Neural crest cell (in vitro differentiated cells): ENCODE measurements around the gene ZIC5. TPM values are rescaled to one million over a fixed set of nuclear protein-coding genes. Genes with fewer than 3 reads are reported as not detected.

Experiments
- DNase-seq: peaks from one replicate; pipeline ENCODE4 v3.0.0; 2021; ENCODE audit warnings: low read depth, mixed read lengths, low spot score
- H3K27ac Mint-ChIP-seq: one replicate; pipeline ENCODE4 v1.8.0; 2021; ENCODE audit warnings: mild to moderate bottlenecking, mixed read lengths; ENCODE audit not compliant: unreplicated experiment
- H3K27me3 Mint-ChIP-seq: 2 replicates; pipeline ENCODE4 v1.8.0; 2021; ENCODE audit warnings: low read depth, mild to moderate bottlenecking, mixed read lengths
- H3K36me3 Mint-ChIP-seq: 2 replicates; pipeline ENCODE4 v1.8.0; 2021; ENCODE audit warnings: low read depth, mild to moderate bottlenecking, mixed read lengths
- H3K4me1 Mint-ChIP-seq: 2 replicates; pipeline ENCODE4 v1.8.0; 2021; ENCODE audit warnings: mixed read lengths
- H3K4me3 Mint-ChIP-seq: one replicate; pipeline ENCODE4 v1.8.0; 2021; ENCODE audit warnings: mild to moderate bottlenecking, mixed read lengths
- H3K9me3 Mint-ChIP-seq: 2 replicates; pipeline ENCODE4 v1.8.0; 2021; ENCODE audit warnings: mixed read lengths
- CTCF ChIP-seq: fragments of 200-600 bp; sonication (generic); conservative IDR thresholded peaks from 2 replicates; pipeline ENCODE4 v1.5.0; 2021; ENCODE audit warnings: antibody characterized with exemption, mild to moderate bottlenecking
- total RNA-seq: library from RNA; stranded (reverse); gene quantifications from 2 replicates; pipeline ENCODE4 v1.2.1, GENCODE V29; 2021

Gene ZIC5
- total RNA-seq, 1 donor from 2014 or later, result 6.7 TPM

DNA sequence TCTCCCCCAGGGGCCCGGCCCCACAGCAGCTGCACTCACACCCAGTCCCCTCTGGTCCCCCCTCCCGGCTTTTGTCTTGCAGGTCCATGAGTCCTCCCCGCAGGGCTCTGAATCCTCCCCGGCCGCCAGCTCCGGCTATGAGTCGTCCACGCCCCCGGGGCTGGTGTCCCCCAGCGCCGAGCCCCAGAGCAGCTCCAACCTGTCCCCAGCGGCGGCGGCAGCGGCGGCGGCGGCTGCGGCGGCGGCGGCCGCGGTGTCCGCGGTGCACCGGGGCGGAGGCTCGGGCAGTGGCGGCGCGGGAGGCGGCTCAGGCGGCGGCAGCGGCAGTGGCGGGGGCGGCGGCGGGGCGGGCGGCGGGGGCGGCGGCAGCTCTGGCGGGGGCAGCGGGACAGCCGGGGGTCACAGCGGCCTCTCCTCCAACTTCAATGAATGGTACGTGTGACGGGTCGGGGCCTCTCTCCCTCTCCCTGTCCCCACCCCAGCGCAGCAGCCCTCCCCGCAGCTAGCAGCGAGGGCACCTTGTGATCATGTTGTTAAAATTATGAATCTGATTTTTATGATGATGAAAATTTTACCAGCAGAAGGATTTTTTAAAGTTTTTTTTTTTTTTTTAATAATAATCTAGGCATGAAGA lies 13.8 kb upstream of the ZIC5 start:
- no peak for TF ChIP-seq CTCF
- Mint-ChIP-seq H3K4me3 (peak overlapping the region; percentile 86), H3K27me3 (peaks cover 78% of the 10 kb centered on the region), H3K9me3 (no peaks in the 10 kb centered on the region), H3K4me1 (peaks cover 54% of the 10 kb centered on the region), H3K27ac (no peak overlapping the region), H3K36me3 (peaks cover 12% of the 10 kb centered on the region)
- no peak for DNase-seq

DNA sequence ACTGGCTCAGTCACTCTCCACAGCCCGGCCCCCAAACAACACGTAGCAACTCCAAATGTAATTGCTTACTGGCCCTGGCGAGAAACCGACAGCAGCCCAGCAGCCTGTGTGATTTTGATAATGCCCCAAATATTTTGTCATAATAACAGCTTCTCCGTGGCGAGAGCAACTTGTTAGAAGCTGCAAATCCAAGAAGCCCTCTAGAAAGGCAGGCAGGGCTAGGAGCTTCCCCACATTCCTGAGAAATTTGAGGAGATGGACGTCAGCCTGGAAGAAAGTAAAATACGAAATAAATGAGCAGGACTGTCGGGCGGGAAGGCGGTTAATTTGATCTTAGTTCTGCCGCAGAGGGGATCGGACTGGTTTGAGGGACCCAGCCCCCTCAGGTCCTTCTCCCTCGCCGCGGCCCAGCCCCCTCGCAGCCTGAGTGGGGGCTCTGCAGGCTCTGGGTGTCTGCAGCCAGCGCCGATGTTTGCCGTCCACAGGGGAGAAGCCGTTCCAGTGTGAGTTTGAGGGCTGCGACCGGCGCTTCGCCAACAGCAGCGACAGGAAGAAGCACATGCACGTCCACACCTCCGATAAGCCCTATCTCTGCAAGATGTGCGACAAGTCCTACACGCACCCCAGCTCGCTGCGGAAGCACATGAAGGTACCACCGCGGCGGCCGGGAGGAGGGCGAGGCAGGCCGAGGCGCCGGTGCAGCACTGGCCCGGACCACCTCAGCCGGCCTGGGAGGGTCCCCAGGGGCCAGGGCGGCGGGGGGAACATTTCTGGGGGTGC lies 13.1 kb upstream of the ZIC5 start:
- Mint-ChIP-seq H3K27me3 (peaks cover 75% of the 10 kb centered on the region), H3K36me3 (peaks cover 12% of the 10 kb centered on the region), H3K27ac (peak overlapping the region; percentile 72), H3K4me3 (peak overlapping the region; percentile 93), H3K9me3 (no peaks in the 10 kb centered on the region), H3K4me1 (peaks cover 49% of the 10 kb centered on the region)
- DNase-seq, result no peak
- no peak for TF ChIP-seq CTCF

DNA sequence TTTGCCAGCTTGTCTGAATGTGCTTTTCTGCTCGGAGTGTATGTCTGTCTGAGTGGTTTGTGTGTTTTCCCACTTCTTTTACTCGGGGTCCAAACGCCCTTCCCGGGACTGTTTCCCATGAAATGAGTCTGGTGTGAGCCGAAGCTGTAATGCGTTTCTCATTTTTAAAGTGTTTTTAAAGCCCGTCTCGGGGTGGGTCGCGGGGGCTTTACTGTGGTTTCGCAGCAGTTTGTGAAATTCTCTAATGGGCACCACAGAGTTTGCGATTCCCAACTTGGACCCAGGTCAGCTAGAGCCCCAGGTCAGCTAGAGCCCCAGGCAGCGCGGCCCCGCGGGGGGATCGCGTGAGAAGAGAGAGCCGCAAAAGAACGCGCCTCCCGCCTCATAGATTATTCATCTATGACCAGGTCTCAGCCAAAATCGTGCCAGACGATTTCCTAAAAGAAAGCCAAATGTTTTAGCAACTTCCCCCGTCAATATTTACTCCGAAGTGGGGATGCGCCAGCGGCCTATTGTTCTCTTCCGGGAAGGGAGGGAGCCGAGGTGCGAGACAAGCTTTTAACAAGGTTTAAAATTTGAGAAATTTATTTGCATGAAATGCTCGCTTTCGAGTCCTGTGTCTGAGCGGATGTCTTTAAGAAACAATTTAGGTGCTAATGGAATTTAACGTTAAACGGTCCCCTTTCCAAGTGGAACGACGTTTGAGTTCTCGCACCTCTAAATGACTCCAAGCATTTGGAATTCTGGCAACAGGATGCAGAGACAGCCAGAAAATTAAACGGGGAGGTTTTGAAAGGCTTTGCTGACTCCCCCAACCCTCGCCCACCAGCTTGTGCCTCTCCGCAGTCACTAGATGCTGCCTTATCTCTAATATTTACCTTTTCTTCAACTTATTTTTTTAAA lies 12.2 kb upstream of the ZIC5 start:
- Mint-ChIP-seq H3K4me1 (peaks cover 49% of the 10 kb centered on the region), H3K27me3 (peaks cover 75% of the 10 kb centered on the region), H3K27ac (peak overlapping the region; percentile 66), H3K36me3 (peaks cover 12% of the 10 kb centered on the region), H3K9me3 (no peaks in the 10 kb centered on the region), H3K4me3 (peak overlapping the region; percentile 93)
- TF ChIP-seq CTCF, result no peak
- no peak for DNase-seq

DNA sequence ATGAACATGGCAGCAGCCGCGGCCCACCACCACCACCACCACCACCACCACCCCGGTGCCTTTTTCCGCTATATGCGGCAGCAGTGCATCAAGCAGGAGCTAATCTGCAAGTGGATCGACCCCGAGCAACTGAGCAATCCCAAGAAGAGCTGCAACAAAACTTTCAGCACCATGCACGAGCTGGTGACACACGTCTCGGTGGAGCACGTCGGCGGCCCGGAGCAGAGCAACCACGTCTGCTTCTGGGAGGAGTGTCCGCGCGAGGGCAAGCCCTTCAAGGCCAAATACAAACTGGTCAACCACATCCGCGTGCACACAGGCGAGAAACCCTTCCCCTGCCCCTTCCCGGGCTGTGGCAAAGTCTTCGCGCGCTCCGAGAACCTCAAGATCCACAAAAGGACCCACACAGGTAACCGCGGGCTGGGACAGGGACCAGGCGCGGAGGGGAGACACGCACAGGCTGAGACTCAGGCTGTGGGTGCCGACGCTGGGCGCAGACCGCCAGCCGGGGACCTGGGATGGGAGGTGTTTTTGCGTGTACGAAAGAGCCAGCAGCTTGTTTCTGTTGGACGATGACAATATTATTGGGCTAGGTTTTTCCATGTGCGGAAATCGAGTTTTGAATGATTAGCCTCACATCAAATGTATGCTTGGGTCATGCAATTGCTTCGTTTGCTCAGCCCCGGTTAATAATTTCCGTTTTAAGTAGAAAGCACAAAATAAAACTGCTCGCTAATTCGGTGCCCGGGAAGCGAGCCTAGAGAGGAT lies 11.3 kb upstream of the ZIC5 start:
- Mint-ChIP-seq H3K4me3 (peak overlapping the region; percentile 93), H3K4me1 (peaks cover 52% of the 10 kb centered on the region), H3K27ac (no peak overlapping the region), H3K9me3 (no peaks in the 10 kb centered on the region), H3K27me3 (peaks cover 75% of the 10 kb centered on the region), H3K36me3 (peaks cover 12% of the 10 kb centered on the region)
- no peak for TF ChIP-seq CTCF
- no peak for DNase-seq
